H54 (cell line): ENCODE measurements around the gene PSMG3.

ENCODE experiments used
- DNase-seq: peaks from one replicate; pipeline ENCODE4 v3.0.0; 2011; ENCODE audit warnings: low spot score, mixed read lengths; ENCODE audit not compliant: insufficient read length
- FAIRE-seq: peaks from 3 replicates; lab custom pipeline; 2011; peaks lifted over from hg19 to GRCh38; lab: Jason Lieb, UNC
- POLR2A ChIP-seq: IDR thresholded peaks from 2 replicates; pipeline ENCODE4 v1.6.1; 2011; ENCODE audit warnings: low read depth, mild to moderate bottlenecking, low read length

PSMG3 gene

DNA sequence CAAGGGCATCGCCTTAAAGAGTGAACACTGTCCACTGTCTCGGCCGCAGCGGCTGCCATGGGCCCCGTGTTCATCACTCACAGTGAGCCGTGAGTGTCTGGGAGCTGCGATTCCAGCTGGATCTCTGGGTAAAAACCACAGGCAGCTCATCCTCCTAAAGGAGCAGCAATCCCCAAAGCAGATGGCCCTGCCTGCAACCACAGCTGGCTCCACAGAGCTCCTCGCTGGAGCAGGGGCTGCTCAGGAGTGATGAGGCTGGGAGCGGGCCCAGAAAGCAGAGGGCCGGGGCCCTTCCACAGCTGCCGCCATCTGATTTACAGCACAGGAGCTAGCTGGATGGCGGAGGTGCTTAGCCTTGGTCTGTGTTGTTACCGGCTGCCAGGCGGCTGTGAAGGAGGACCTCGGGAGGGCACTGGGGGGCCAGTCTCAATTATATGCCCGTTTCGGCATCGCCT, 7.2 kb downstream of the PSMG3 start:
- TF ChIP-seq POLR2A = no peak
- FAIRE-seq = no peak
- no peak for DNase-seq

DNA sequence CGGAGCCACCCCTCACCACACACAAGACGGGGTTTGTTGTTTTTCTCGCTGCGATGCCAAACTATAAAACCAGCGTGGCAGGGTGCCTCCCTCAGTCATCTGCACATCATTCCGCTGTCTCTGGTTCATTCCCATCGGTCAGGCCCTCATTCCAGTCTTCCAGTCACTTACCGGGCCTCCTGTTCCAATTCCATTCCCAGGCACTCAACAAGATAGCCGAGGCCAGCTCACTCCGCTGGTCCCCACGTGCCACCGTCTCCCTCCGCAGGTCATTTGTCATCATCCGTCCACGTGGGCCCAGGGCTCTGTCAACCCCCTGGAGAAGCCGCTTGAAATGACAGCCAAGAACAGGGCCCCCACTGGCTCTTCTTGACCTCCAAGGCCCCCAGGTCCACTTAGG, 7.7 kb downstream of the PSMG3 start:
- TF ChIP-seq POLR2A = no peak
- FAIRE-seq = no peak
- no peak for DNase-seq

DNA sequence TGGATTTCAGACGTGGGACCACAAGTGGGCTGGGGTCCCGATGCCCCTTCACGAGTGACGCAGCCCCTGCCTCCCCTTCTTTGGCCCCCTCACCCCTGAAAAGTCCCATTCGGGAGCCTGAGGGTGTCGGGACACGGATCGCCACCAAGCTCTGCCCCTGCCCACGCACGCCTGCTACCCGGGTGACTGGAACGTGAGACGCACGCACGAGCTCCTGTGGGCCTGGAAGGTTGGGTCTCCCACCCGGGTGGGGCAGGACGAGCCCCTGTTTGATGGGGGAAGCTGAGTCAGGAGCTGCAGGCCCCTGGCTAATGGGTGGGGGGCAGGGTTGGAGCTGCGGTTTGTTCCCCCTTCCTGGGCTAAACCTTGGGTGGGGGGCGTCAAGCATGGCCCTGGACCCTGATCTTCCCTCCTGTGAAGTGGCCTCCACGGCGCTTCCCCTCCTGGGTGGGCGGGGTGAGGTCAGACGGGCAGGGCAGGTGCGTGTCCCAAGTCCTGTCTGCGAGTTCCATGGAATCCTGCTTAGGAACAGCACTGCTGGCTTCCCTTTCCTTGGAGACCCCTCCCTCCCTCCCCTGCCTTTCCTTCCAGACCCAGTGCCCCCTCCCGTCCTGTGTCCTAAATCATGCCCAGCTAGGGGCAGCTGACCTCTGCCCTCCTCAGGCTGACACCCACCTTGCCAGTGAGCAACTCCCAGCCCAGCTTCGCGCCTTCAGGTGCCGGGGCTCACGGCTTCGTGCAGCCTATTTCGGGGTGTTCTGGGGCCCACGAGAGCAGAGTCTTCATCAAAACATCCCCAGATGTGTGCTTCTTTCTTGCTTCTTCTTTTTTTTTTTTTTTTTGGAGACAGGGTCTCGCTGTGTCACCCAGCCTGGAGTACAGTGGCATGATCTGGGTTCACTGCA, 8.5 kb downstream of the PSMG3 start:
- DNase-seq = no peak
- no peak for TF ChIP-seq POLR2A
- no peak for FAIRE-seq

DNA sequence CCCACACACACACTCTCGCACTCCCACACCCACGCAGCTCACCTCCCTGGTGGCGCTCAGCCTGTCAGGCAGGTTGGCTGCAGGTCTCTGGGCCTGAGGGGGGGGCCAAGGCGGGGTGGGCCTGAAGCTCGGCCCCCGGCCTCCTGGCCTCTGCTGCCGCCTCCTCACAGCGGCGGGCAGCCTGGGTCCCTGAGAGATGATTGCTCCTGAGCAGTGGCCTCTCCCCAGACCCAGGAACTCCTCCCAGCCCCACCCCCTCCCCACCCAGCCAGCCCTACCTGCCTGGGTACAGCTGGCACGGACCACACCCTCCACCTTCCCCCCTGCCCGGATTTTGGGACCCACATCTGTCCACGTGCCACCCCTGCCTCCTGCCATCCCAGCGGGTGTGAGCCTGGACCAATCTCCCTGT, 9.2 kb downstream of the PSMG3 start:
- no peak for TF ChIP-seq POLR2A
- FAIRE-seq (no peak), DNase-seq (no peak)

DNA sequence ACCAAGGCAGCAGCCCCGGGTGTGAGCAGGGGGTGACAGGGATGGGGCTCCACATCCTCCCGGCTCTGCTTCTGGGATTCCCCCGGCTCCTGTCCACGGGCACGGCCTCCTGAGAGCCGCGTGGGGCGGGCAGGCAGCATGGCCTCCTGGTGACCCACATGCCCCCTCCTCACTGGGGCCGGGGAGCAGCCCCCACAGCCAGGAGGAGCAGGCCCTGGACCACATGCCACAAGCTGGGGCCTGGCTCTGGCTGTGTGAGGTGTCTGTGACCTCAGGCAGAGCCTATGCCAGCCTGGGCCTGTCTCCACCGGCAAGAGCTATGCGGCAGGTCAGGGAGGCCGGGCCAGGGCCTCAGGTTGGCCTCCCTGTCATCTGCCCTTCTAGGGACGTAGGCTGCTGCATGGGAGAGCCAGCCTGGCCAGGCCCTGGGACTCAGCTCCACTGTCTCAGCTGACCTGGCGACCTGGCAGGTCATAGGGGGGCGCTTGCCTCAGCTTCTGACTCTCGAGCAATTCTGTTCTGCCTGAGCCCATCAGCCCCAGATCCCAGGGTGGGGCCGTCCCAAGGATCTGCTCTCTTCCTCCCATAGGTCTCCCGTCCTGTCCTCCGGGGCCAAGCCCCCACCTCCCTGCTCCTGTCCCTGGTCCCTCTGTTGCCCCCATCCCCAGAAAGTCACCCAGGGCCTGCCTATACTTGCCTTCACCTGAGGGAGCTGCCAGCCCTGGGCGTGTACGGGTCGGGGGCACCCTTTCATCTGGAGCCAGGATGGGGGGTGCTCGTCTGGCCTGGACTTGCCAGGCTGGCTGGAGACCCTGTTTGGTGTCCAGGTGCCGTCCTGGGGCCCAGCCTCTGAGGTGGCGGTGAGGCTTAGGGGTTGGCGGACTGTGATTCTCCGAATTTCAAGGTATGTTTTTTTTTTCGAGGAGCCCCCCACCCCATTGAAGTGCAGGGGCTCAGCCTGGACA, 9.9 kb downstream of the PSMG3 start:
- FAIRE-seq = no peak
- TF ChIP-seq POLR2A = no peak

DNA sequence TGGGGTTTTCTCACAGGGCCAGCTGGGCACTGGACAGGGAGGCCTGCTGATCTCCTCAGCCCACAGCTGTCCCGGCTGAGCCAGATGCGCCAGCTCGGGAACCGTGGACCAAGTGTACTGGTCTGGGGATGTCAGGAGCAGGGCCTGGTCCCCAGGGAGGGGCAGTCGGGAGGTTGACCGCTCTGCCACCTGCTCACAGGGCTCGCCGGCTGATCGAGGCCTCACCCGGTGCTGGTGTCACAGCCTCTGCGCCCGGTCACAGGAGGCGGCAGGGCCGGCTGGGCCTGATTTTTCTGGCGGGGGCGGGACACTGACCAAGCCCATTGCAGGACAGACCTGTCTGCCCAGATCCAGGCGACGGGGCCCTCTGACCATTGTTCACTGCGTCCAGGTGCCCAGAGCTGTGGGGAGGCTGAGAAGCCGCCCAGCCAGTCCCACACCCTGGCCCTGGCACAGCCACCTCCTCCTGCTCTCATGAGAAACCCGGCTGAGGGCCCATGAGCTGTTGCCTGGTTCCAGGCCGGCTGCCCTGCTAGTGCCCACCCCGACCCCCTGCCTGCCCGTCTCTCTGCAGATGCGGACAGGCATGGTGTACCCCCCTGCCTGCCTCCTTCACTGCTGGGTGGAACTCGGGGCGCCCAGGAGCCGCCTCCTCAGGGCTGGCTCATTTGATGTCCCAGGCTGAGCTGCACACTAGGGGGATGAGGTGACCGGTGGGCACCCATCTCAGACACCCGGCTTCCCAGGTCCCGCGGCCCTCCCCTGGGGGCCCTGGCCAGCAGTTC, 10.8 kb downstream of the PSMG3 start:
- no peak for DNase-seq
- no peak for FAIRE-seq
- no peak for TF ChIP-seq POLR2A

More for the DNA sequence above, 9.9 kb downstream of the PSMG3 start:
- no peak for DNase-seq

DNA sequence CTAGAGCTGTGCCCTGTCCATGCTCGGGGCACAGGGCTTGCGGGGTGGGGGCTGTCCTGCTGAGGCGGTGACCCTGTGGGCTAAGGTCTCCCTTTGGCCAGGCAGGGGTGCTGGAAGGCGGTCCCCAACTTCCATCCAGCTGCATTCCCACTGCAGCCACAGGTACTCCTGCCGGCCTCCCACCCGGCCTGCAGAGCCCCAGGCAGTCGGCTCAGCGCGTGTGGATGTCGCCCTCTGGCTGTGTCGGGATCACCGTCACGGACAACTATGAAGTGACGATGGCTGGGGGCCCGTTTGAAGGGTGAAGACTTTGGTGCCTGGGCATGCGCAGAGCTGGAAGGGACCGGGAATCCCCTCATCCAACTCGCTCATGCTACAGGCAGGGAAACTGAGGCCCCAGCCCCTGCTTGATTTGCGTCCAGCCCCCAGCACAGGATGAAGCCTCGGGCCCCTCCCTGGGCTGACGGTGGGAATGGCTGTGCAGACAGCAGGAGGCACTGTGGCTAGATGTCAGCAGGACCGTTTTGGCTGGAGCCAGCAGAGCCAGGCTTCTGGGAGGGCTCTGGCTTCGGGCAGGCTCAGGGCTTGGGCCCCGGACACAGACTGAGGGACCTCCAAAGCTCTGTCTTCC, 11.5 kb downstream of the PSMG3 start:
- no peak for TF ChIP-seq POLR2A
- DNase-seq (no peak), FAIRE-seq (no peak)

DNA sequence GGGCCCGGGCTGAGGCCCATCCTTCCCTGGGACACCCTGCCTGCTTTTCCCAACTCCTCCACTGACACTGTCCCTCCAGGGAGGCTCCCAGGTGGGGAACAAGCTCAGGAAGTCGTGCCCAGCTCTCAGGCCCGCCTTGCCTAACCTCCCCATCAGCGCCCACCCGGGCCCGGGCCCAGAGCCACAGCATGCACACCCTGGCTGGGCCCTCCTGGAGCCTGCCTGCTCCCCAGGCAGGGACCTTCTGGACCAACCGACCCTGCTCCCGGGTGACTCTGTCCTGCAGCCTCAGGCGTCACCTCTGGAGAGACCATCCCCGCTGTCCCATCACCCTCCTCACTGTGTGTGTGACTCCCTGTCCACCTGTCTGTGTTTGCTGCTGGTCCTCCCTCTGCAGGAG, 12.1 kb downstream of the PSMG3 start:
- no peak for FAIRE-seq
- DNase-seq = no peak
- TF ChIP-seq POLR2A = no peak

DNA sequence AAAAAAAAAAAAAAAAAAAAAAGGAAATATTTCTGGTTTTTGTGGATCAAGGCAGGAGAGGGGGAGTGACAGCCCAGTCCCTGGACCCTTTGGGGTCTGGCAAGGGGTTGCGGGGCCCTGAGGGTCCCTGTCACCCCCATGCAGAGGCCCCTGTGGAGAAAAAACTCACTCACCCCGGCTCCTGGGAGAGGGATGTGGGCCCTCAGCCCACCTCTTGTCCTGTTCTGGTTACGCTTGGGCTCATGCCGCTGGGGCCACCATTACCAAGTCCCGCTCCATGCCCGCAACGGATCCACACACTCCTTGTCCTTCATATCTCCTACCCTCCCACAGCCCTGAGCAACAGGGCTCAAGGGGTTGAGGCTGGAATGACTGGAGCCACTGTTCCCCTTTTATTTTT, 12.8 kb downstream of the PSMG3 start:
- DNase-seq (no peak), FAIRE-seq (no peak)
- TF ChIP-seq POLR2A = no peak

DNA sequence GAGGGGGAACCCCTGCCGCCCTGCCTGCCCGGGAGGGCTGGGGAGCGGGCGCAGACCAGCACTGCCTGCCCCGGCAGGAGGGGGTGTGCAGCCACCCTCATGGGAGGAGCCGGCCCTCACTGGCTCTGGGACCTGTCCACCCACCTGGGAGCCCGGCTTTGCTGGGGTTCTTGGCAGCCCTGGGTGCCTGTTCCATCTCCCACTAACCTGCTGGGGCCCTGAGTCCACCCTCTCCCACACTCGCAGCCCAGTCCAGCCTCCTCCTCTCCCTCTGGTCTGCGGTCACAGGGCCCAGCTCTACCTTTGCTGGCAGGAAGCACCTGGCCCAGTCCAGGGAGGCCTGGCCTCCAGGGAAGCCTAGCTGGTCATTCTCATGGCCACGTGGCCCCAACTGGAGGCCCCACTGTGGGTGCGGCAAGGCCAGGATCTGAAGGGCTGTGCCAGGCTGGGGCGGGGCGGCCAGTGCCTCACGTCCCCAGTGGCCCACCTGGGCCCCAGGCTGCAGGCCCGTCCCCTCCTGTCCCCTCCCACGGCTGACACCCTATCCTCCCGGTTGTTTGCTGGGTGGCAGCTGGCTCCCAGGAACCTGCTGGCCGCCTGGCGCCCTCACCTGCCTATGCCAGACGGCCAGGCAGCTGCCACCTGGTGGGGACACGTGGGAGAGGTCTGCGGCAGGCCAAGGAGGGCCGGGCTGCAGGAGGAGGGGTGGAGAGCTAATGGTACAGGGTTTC, 13.9 kb downstream of the PSMG3 start, which contains the start of gene TMEM184A:
TSS of gene TMEM184A (minus strand) at position 393 of the 731 bp plus-strand sequence. CDS start 721 bp downstream, outside the sequence.
- FAIRE-seq (no peak), DNase-seq (peak; percentile 82)
- peak; percentile 35; the same call in 1 of the 2 replicates for TF ChIP-seq POLR2A

DNA sequence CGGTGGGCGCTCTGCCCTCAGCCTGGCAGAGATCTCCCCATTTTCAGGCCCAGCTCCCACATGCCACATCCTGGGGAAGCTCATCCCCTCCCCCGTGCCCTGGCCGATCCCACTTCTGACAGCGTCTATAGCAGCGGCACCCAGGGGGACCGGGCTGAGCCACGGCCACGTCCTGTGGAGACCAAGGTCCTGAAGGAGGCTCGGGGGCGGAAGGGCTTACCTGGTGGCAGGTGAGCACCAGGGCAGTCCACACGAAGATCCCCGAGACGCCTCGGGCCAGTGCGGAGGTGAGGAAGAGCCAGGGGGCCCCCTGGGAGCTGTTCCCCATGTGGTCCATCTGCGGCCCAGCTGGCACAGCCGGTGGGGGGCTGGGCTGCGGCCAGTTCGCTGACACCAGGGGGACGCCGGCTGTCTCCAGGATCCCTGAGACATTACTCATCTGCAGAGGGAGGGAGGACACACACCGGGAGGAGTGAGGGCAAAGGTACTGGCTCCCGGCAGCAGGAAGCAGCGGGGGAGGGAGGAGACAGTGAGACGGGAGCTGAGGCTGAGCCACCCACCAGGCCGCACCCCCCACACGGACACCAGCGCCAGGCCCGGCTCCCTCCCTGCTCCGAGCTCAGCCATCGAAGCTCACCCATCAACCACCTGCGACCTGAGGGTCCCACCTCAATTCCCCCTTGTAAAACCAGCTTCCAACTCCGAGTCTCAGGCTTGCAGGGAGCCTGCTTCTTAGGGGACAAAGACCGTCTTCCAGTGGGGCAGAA, 14.6 kb downstream of the PSMG3 start:
- FAIRE-seq = peak; percentile 86

More for the DNA sequence above, 14.6 kb downstream of the PSMG3 start:
- peak; percentile 100 for DNase-seq
- no peak; the same call in 1 of the 2 replicates for TF ChIP-seq POLR2A
